HEK293 (cell line): ENCODE measurements around the gene IBA57.

Experiments
- BCL11A ChIP-seq: fragments of 450-650 bp; formaldehyde crosslinking; IDR thresholded peaks from 2 replicates; pipeline ENCODE4 v1.5.1; 2016; ENCODE audit warnings: low read depth, missing biosample characterization, missing genetic modification characterization
- CTCF ChIP-seq: fragments of 450-650 bp; formaldehyde crosslinking; IDR thresholded peaks from 2 replicates; pipeline ENCODE4 v1.5.1; 2016; ENCODE audit warnings: missing biosample characterization, missing genetic modification characterization
- GLI4 ChIP-seq: fragments of 450-650 bp; formaldehyde crosslinking; IDR thresholded peaks from 2 replicates; pipeline ENCODE4 v1.5.1; 2016; ENCODE audit warnings: missing biosample characterization, missing genetic modification characterization
- TCF7L2 ChIP-seq: IDR thresholded peaks from 2 replicates; pipeline ENCODE4 v1.6.1; 2011; ENCODE audit warnings: low read depth, mild to moderate bottlenecking, inconsistent platforms, low read length, moderate library complexity, borderline replicate concordance
- YY1 ChIP-seq: fragments of 450-650 bp; formaldehyde crosslinking; IDR thresholded peaks from 2 replicates; pipeline ENCODE4 v1.5.1; 2018; ENCODE audit warnings: missing biosample characterization, missing genetic modification characterization
- ZBTB21 ChIP-seq: fragments of 450-650 bp; formaldehyde crosslinking; IDR thresholded peaks from 2 replicates; pipeline ENCODE4 v1.5.1; 2017; ENCODE audit warnings: missing biosample characterization, missing genetic modification characterization
- ZNF148 ChIP-seq: fragments of 450-650 bp; formaldehyde crosslinking; IDR thresholded peaks from 2 replicates; pipeline ENCODE4 v1.5.0; 2017; ENCODE audit warnings: missing biosample characterization, missing genetic modification characterization, borderline replicate concordance
- ZNF175 ChIP-seq: fragments of 450-650 bp; formaldehyde crosslinking; IDR thresholded peaks from 2 replicates; pipeline ENCODE4 v1.5.1; 2016; ENCODE audit warnings: missing biosample characterization, missing genetic modification characterization
- ZNF274 ChIP-seq, 2 experiments: fragments of 200-500 bp in 1 of 2; fragments of 450-650 bp in 1 of 2; sonication (Bioruptor generic) in 1 of 2; formaldehyde crosslinking in 1 of 2; IDR thresholded peaks; 2 replicates each; pipeline versions ENCODE4 v1.5.1 to v1.6.1; 2014 to 2016; ENCODE audit warnings: borderline replicate concordance in 1 of 2, inconsistent platforms in 1 of 2, low read length in 1 of 2, missing biosample characterization in 1 of 2, missing genetic modification characterization in 1 of 2
- ZNF280D ChIP-seq: fragments of 450-650 bp; formaldehyde crosslinking; IDR thresholded peaks from 2 replicates; pipeline ENCODE4 v1.5.1; 2016; ENCODE audit warnings: missing biosample characterization, missing genetic modification characterization
- ZNF544 ChIP-seq: fragments of 450-650 bp; formaldehyde crosslinking; IDR thresholded peaks from 2 replicates; pipeline ENCODE4 v1.5.0; 2017; ENCODE audit warnings: missing biosample characterization, missing genetic modification characterization
- ZNF785 ChIP-seq: fragments of 450-650 bp; formaldehyde crosslinking; IDR thresholded peaks from 2 replicates; pipeline ENCODE4 v1.5.1; 2016; ENCODE audit warnings: missing biosample characterization, missing genetic modification characterization
- ZNF792 ChIP-seq: fragments of 450-650 bp; formaldehyde crosslinking; IDR thresholded peaks from 2 replicates; pipeline ENCODE4 v1.5.1; 2016; ENCODE audit warnings: missing biosample characterization, missing genetic modification characterization
- ZNF837 ChIP-seq: fragments of 450-650 bp; formaldehyde crosslinking; IDR thresholded peaks from 2 replicates; pipeline ENCODE4 v1.5.1; 2016; ENCODE audit warnings: missing biosample characterization, missing genetic modification characterization

- TF ChIP-seq YY1 (no peak), ZNF175 (no peak), ZNF837 (tag by site-specific recombination) (no peak), GLI4 (no peak), ZNF280D (tag by site-specific recombination) (no peak), ZNF785 (tag by site-specific recombination) (no peak), ZNF274 (IDR thresholded peaks at IDR 0.05; ENCODE audit: low read length) (no peak), ZNF274 (tag by site-specific recombination; IDR thresholded peaks at IDR 0.05; ENCODE audit: borderline replicate concordance) (no peak), ZBTB21 (no peak), TCF7L2 (no peak), ZNF792 (tag by site-specific recombination) (no peak), BCL11A (tag by site-specific recombination) (no peak), ZNF544 (no peak), ZNF148 (tag by site-specific recombination) (no peak), CTCF (no peak)
Observed at GRCh38 chr1:228152918-228153258, 12.7 kb upstream of the IBA57 start.
